HG02571 (cell line): Measurements from ENCODE around the gene SENP1.

ENCODE experiments used
- ATAC-seq: cut with Tn5 transposase; IDR thresholded peaks from one replicate; pipeline ENCODE4 v1.9.1; 2021; ENCODE audit warnings: mild to moderate bottlenecking, moderate library complexity; ENCODE audit not compliant: unreplicated experiment

SENP1 gene

GRCh38 chr12:48021485-48022179 is 84.2 kb downstream of the SENP1 start:
- no peak for ATAC-seq

- ATAC-seq, result no peak
Measured at GRCh38 chr12:48019639-48020265, 86.1 kb downstream of the SENP1 start.

GRCh38 chr12:48018618-48018995 is 87.3 kb downstream of the SENP1 start:
- no peak for ATAC-seq

- ATAC-seq, result no peak
Measured at GRCh38 chr12:48017921-48018617, 87.8 kb downstream of the SENP1 start.

- ATAC-seq, result no peak
Measured at GRCh38 chr12:48017496-48017895, 88.4 kb downstream of the SENP1 start.

GRCh38 chr12:48016373-48017020 is 89.4 kb downstream of the SENP1 start:
- ATAC-seq, result no peak

- no peak for ATAC-seq
Measured at GRCh38 chr12:48015954-48016353, 89.9 kb downstream of the SENP1 start.

GRCh38 chr12:48015129-48015528 is 90.8 kb downstream of the SENP1 start:
- ATAC-seq, result no peak

GRCh38 chr12:48013287-48013686 is 92.6 kb downstream of the SENP1 start:
- no peak for ATAC-seq

- ATAC-seq, result no peak
Measured at GRCh38 chr12:48012070-48012469, 93.8 kb downstream of the SENP1 start.

GRCh38 chr12:48010366-48010970 is 95.4 kb downstream of the SENP1 start:
- ATAC-seq, result no peak

GRCh38 chr12:48009471-48009870 is 96.4 kb downstream of the SENP1 start:
- no peak for ATAC-seq

GRCh38 chr12:48008950-48009349 is 96.9 kb downstream of the SENP1 start:
- no peak for ATAC-seq

GRCh38 chr12:48008349-48008748 is 97.5 kb downstream of the SENP1 start:
- ATAC-seq, result no peak

- no peak for ATAC-seq
Measured at GRCh38 chr12:48007206-48007605, 98.7 kb downstream of the SENP1 start.

- ATAC-seq, result no peak
Measured at GRCh38 chr12:48005750-48006021, 100.2 kb downstream of the SENP1 start.

- no peak for ATAC-seq
Measured at GRCh38 chr12:48005001-48005749, 100.7 kb downstream of the SENP1 start.

GRCh38 chr12:48004053-48004941 is 101.6 kb downstream of the SENP1 start, which contains the start of gene COL2A1:
Gene COL2A1 (minus strand): TSS chr12:48004476. CDS start chr12:48004321, 155 bp downstream.
- ATAC-seq, result no peak

GRCh38 chr12:48003226-48004052 is 102.4 kb downstream of the SENP1 start:
- no peak for ATAC-seq
